SKM-1 treated with dmso at 0.1 percent for 144 hours (cell line): ENCODE data around the gene WNT9A.
"Not testable (repeated sequence)": the region's sequence is repeated elsewhere in the genome, so short reads cannot be mapped to it uniquely, and the experiment has no call there.

Source experiments
- DNase-seq: peaks from one replicate; lab custom pipeline; 2025; ENCODE audit not compliant: unreplicated experiment; lab: John Stamatoyannopoulos, UW

WNT9A gene

DNA sequence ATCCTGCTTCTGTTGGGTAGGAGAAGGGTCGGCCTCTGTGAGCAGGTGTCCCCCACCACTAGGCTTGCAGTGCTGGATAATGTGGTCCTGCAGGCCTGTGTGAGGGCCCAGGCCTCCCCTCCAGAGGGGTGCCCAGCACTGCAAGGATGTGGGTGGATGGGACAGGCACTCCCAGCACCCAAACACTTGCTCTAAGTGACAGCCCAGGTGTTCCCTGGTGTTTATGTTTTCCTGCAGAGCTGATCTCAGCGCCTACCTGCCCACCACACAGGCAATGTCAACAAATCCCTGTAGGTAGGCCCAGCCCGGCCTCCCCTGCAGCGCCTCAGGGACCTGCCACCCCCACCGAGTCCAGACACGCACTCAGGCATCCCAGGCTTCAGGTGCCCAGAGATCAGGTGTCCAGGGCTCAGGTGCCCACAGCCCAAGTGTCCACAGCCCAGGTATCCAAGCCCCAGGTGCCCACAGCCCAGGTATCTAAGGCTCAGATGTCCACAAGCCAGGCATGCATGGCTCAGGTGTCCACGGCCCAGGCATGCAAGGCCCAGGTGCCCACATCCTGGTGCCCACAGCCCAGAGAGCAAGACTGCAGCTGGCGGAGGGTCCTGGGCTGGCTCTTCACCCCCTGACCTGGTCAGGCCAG is 59.2 kb downstream of the WNT9A start:
- DNase-seq = no peak

DNA sequence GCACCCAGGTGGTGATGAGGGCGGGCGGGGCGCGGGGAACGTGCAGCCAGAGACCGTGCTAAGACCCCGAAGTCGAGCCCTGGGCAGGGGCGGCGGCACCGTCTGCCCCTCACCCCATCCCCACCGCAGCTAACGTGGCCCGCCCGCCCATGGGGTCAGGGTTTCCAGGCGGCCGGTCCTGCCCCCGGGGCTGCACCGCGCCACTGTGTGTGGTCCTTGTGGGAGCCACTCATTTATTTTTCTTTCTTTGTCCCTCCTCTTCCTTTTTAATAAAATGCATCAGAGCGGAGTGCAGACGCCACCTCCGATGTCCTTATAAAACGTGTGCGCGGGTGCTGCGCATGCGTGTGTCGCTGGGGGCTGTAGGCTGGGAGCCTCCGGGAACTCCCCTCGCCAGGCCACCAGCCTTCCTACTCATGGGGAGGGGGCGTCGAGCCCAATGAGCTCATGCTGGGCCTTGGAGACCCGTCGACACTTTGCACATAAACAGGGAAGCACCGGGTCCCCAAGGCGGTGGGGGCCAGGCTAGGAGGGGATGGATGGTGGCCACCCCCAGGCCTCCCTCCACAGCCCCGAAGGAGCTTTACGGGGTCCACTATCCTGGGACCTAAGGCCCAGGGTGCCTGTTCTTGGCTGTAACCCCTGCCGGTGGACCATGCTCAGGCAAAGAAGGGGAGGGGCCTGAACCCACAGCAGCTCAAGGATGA is 59.9 kb downstream of the WNT9A start:
- DNase-seq = no peak

DNA sequence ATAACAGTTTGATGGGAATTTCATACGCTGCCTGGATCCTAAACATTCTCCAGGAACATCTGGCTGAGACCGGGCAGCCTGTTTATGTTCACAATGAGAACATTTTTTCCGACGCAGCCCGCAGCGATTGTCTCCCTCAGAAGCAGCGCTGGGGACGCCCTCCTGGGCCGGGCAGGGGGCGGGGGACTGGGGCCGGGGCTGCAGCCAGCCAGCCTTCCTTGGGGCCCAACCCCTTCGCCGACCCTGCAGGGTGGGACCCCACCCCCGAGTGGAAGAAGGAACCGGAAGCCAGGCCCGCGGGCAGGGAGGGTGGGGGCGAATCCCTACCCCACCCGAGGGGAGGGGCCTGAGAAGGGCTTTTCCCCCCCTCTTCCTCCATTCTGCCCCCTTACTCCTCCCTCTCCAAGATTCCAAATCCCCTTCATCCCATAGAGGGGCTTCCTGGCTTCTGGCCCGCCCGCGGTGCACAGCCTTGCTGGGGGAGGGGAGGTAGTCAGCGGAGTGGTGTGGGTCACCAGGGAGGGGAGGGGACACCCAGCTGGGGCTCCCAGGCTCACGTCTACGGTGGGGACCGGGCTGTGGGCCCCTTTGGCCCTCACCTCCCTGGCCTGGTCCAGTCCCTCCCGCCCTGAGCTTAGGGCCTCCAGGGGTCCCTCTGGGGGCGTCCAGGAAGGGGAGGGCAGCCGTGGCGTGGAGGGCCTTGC is 60.6 kb downstream of the WNT9A start:
- DNase-seq = no peak

GRCh38 chr1:227886503-227886961 is 61.2 kb downstream of the WNT9A start:
- DNase-seq = no peak

GRCh38 chr1:227885648-227886502 is 61.9 kb downstream of the WNT9A start:
- DNase-seq = no peak

- DNase-seq = no peak
Measured at GRCh38 chr1:227885135-227885647, 62.5 kb downstream of the WNT9A start.

- no peak for DNase-seq
Measured at GRCh38 chr1:227884370-227885134, 63.2 kb downstream of the WNT9A start.

- no peak for DNase-seq
Measured at GRCh38 chr1:227883641-227884301, 64.0 kb downstream of the WNT9A start.

- DNase-seq = no peak
Measured at GRCh38 chr1:227883073-227883520, 64.6 kb downstream of the WNT9A start.

DNA sequence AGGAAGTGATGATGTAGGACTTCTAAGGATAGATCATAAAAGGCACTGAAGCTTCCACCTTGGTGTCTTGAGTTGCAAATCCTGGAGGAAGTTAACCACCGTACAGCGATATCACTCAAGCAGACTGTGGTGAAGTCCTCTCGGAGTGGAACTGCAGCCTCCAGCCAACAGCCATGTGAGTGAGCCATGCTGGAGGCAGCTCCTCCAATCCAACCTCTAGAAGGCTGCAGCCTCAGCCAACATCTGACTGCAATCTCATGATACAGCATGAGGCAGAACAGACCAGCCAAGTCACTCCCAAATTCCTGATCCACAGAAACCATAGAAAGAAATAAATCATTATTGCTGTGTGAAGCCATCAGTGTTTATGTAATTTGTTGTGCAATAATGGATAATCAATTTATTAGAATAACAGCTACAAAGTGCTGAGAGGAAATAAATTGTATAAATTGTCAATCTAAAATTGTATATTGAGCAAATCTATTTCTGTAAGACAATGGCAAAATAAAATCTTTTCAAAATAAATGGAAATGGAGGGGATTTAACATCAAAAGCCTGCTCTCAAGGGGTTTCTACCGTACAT is 67.3 kb downstream of the WNT9A start:
- no peak for DNase-seq

DNA sequence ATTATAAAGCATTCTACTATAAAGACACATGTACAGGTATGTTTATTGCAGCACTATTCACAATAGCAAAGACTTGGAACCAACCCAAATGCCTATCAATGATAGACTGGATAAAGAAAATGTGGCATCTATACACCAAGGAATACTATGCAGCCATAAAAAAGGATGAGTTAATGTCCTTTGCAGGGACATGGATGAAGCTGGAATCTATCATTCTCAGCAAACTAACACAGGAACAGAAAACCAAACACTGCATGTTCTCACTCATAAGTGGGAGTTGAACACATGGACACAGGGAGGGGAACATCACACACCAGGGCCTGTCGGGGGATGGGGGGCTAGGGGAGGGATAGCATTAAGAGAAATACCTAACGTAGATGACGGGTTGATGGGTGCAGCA is 69.9 kb downstream of the WNT9A start:
- not testable (repeated sequence) for DNase-seq

DNA sequence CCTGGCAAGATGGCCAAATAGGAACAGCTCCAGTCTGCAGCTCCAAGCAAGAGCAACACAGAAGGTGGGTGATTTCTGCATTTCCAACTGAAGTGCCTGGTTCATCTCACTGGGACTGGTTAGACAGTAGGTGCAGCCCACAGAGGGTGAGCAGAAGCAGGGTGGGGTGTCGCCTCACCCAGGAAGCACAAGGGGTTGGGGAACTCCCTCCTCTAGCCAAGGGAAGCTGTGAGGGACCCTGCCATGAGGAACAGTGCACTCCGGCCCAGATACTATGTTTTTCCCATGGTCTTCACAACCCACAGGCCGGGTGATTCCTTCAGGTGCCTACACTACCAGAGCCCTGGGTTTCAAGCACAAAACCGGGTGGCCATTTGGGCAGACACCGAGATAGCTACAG is 75.8 kb downstream of the WNT9A start:
- not testable (repeated sequence) for DNase-seq

DNA sequence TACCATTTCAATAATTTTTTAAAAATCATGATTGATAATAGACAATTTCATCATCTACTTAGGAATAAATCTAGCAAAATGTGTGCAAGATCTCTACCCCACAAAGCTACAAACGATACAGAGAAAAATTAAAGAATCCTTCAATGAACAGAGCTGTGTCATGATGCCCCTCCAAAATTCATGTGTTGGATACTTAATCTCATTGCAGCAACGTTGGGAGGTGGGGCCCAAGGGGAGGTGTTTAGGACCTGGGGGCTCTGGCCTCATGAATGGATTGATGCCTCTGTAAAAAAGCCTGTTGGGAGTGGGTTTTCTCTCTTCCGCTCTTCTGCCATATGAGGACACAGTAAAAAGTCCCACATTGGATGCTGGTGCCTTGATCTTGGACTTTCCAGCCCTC is 77.4 kb downstream of the WNT9A start:
- DNase-seq = no peak

- DNase-seq = no peak
Measured at GRCh38 chr1:227869851-227870305, 77.9 kb downstream of the WNT9A start.

GRCh38 chr1:227869279-227869842 is 78.4 kb downstream of the WNT9A start:
- no peak for DNase-seq
